ENCODE data around the gene KIF18B. TPM values are rescaled to one million over a fixed set of nuclear protein-coding genes. Genes with fewer than 3 reads are reported as not detected.

The KIF18B gene
- total RNA-seq, 1 donor: 10.8 TPM

- no peak overlapping the region for H3K4me3 ChIP-seq (ENCODE audit: low read depth, low read length)
- TF ChIP-seq CTCF (IDR thresholded peaks at IDR 0.05; ENCODE audit: insufficient read depth, low read length): no peak
- DNase-seq (ENCODE audit: low read depth): no peak
Measured at GRCh38 chr17:44879376-44879775, 68.2 kb downstream of the KIF18B start.

GRCh38 chr17:44878627-44879221 lies 68.8 kb downstream of the KIF18B start:
- no peak overlapping the region for H3K4me3 ChIP-seq (ENCODE audit: low read depth, low read length)
- DNase-seq (ENCODE audit: low read depth): peak; percentile 59
- peak; percentile 69 for TF ChIP-seq CTCF (IDR thresholded peaks at IDR 0.05; ENCODE audit: insufficient read depth, low read length)

DNA sequence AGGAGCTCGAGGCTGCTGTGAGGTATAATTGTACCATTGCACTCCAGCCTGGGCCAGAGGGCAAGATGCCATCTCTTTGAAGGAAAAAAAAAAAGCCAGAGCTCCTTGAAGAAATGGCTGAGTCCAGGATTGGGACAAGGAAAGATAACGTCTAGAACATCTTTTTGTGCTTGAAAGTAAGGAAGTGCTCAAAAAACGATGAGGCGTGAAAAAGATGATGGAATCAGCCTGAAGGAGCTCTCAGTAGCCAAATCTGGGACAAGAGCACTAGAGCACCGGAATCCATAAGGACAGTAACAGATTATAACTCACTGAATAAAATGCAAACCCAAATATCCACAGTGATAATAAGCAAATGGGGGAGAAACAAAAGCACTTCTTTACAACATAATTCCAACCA lies 70.5 kb downstream of the KIF18B start:
- DNase-seq (ENCODE audit: low read depth): no peak
- TF ChIP-seq CTCF (IDR thresholded peaks at IDR 0.05; ENCODE audit: insufficient read depth, low read length): no peak
- no peak overlapping the region for H3K4me3 ChIP-seq (ENCODE audit: low read depth, low read length)

DNA sequence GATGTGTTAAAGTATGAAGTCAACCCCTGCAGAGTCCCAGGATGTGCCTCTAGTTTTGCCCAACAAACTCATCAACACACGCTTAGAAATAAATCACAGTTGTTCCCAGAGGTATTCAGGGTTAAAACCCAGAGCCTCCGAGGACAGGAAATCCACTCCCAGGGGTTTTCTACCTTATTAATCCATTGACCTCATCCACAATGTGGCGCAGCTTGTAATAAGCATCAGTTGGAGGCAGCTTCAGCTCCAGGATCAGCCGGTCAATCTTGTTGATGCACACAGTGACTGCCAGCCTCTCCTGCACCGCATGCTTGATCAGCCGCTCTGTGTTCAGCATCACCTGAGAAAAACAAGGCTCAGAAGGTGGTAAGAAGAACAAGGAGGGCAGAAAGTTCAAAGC lies 71.8 kb downstream of the KIF18B start:
- no peak overlapping the region for H3K4me3 ChIP-seq (ENCODE audit: low read depth, low read length)
- TF ChIP-seq CTCF (IDR thresholded peaks at IDR 0.05; ENCODE audit: insufficient read depth, low read length): no peak
- DNase-seq (ENCODE audit: low read depth): no peak

Small RNA genes within 50 kb of the gene (small RNA-seq; reads per million reads assigned to genes)
- gene AC015936.2: not detected
- gene CCDC103: not detected
- 0.19 reads per million for gene MIR6783
- gene RN7SL405P: not detected

Other genes starting within 250 kb of the KIF18B start
- gene DBF4B, start 239.1 kb downstream of the KIF18B start, total RNA-seq (ENCODE audit: low replicate concordance): 4.9 and 5.2 TPM in 2 replicates
- 0.36 and 1.9 TPM in 2 replicates for gene ADAM11, start 188.8 kb downstream of the KIF18B start, total RNA-seq (ENCODE audit: low replicate concordance)
- gene GJC1, start 117.5 kb downstream of the KIF18B start, total RNA-seq (ENCODE audit: low replicate concordance): 4.5 and 21.1 TPM in 2 replicates
- gene HIGD1B, start 99.9 kb downstream of the KIF18B start, total RNA-seq (ENCODE audit: low replicate concordance): not detected in 2 replicates
- gene EFTUD2, start 48.3 kb downstream of the KIF18B start, total RNA-seq (ENCODE audit: low replicate concordance): 79.9 and 81.2 TPM in 2 replicates
- not detected in 2 replicates for gene GFAP, start 32.3 kb downstream of the KIF18B start, total RNA-seq (ENCODE audit: low replicate concordance)
- gene C1QL1, start 20.5 kb upstream of the KIF18B start, total RNA-seq (ENCODE audit: low replicate concordance): 0.09 TPM in 1 of 2 replicates, not detected in the other
- gene DCAKD, start 103.9 kb upstream of the KIF18B start, total RNA-seq (ENCODE audit: low replicate concordance): 22.2 and 31.3 TPM in 2 replicates
- 77.6 and 296 TPM in 2 replicates for gene NMT1, start 113.5 kb upstream of the KIF18B start, total RNA-seq (ENCODE audit: low replicate concordance)
- gene PLCD3, start 184.7 kb upstream of the KIF18B start, total RNA-seq (ENCODE audit: low replicate concordance): 56.0 and 86.3 TPM in 2 replicates
- 5.9 and 7.4 TPM in 2 replicates for gene ACBD4, start 187.9 kb upstream of the KIF18B start, total RNA-seq (ENCODE audit: low replicate concordance)
- gene HEXIM1, start 200.7 kb upstream of the KIF18B start, total RNA-seq (ENCODE audit: low replicate concordance): 9.2 and 10.0 TPM in 2 replicates
- gene HEXIM2, start 214.1 kb upstream of the KIF18B start, total RNA-seq (ENCODE audit: low replicate concordance): 6.1 and 37.7 TPM in 2 replicates